MM.1S (cell line): ENCODE measurements around the gene SORCS2.

Experiments used
- DNase-seq: peaks from one replicate; pipeline ENCODE4 v3.0.0-alpha.2; 2015
- H2AFZ ChIP-seq: fragments of 300-600 bp; sonication (generic); 2 replicates; pipeline ENCODE4 v1.6.0; 2016; ENCODE audit warnings: antibody characterized with exemption, low read length
- H3F3A ChIP-seq: fragments of 300-600 bp; sonication (generic); 2 replicates; pipeline ENCODE4 v1.6.1; 2016; ENCODE audit warnings: mild to moderate bottlenecking, antibody characterized with exemption, low read length, moderate library complexity, mixed read lengths; ENCODE audit not compliant: insufficient read depth
- H3K27ac ChIP-seq: fragments of 300-600 bp; sonication (generic); 2 replicates; pipeline ENCODE4 v1.5.1; 2016; ENCODE audit warnings: mild to moderate bottlenecking, low read length
- H3K27me3 ChIP-seq: fragments of 300-600 bp; sonication (generic); replicated peaks from 2 replicates; pipeline ENCODE4 v1.6.0; 2016; ENCODE audit warnings: low read length; ENCODE audit not compliant: insufficient read depth
- H3K36me3 ChIP-seq: fragments of 300-600 bp; sonication (generic); replicated peaks from 2 replicates; pipeline ENCODE4 v1.6.1; 2016; ENCODE audit warnings: mild to moderate bottlenecking, low read length, mixed read lengths; ENCODE audit not compliant: insufficient read depth
- H3K4me1 ChIP-seq: fragments of 300-600 bp; sonication (generic); 2 replicates; pipeline ENCODE4 v1.6.1; 2016; ENCODE audit warnings: low read length, mixed read lengths
- H3K4me2 ChIP-seq: fragments of 300-600 bp; sonication (generic); 2 replicates; pipeline ENCODE4 v1.6.0; 2016; ENCODE audit warnings: low read depth, low read length
- H3K4me3 ChIP-seq: fragments of 300-600 bp; sonication (generic); 2 replicates; pipeline ENCODE4 v1.5.1; 2016; ENCODE audit warnings: low read length, mixed read lengths
- H3K79me2 ChIP-seq: fragments of 300-600 bp; sonication (generic); 2 replicates; pipeline ENCODE4 v1.6.1; 2016; ENCODE audit warnings: mixed run types, low read length, mixed read lengths
- H3K9ac ChIP-seq: fragments of 300-600 bp; sonication (generic); 2 replicates; pipeline ENCODE4 v1.6.1; 2016; ENCODE audit warnings: low read length, mixed read lengths
- H3K9me2 ChIP-seq: fragments of 300-600 bp; sonication (generic); replicated peaks from 2 replicates; pipeline ENCODE4 v1.6.1; 2016; ENCODE audit warnings: mild to moderate bottlenecking, low read length, mixed read lengths; ENCODE audit not compliant: insufficient read depth
- H3K9me3 ChIP-seq: fragments of 300-600 bp; sonication (generic); replicated peaks from 2 replicates; pipeline ENCODE4 v1.6.1; 2016; ENCODE audit warnings: mild to moderate bottlenecking, low read length, mixed read lengths; ENCODE audit not compliant: insufficient read depth
- H4K20me1 ChIP-seq: fragments of 300-600 bp; sonication (generic); 2 replicates; pipeline ENCODE4 v1.6.1; 2016; ENCODE audit warnings: mild to moderate bottlenecking, low read length, moderate library complexity, mixed read lengths; ENCODE audit not compliant: insufficient read depth
- EZH2 ChIP-seq: fragments of 300-600 bp; sonication (generic); optimal IDR thresholded peaks from 2 replicates; pipeline ENCODE3; 2017; ENCODE audit warnings: low read depth, mild to moderate bottlenecking, antibody characterized with exemption, low read length, mixed read lengths
- EZH2phosphoT487 ChIP-seq: fragments of 300-600 bp; sonication (generic); IDR thresholded peaks from 2 replicates; pipeline ENCODE4 v1.6.1; 2018; ENCODE audit warnings: antibody characterized with exemption, low read length
- TF ChIP-seq, protein P1 (sequence below): fragments of 300-600 bp; sonication (generic); IDR thresholded peaks from 2 replicates; pipeline ENCODE4 v1.5.1; 2016; ENCODE audit warnings: antibody characterized with exemption, low read length, mixed read lengths

SORCS2 gene

DNA sequence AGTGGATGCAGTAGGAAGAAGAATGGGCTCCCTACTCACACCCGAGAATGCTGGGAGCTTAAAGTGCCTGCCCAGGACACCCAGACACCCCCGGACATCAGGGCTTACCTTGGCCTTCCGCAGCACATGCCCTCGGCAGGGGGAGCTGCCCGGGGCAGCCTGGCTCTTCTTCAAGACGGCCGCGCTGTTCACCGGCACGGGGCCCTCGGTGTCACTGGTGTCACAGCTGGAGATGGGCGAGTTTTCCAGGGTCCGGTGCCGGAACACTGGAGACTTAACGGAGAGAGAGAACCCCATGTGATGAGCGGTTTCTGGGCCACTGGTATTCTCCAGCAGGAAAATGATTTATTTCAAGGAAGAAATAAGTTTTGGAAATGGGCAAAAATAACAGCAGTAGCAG, 576.4 kb downstream of the SORCS2 start:
- Histone ChIP-seq H3K9ac (no peak overlapping the region), H3F3A (no peaks in the 10 kb centered on the region), H3K27ac (no peak overlapping the region), H3K9me2 (no peaks in the 10 kb centered on the region), H3K79me2 (no peaks in the 10 kb centered on the region), H3K4me1 (no peaks in the 10 kb centered on the region), H3K9me3 (no peaks in the 10 kb centered on the region), H4K20me1 (no peaks in the 10 kb centered on the region), H3K4me3 (no peak overlapping the region), H2AFZ (no peak overlapping the region), H3K4me2 (no peak overlapping the region), H3K36me3 (no peaks in the 10 kb centered on the region), H3K27me3 (peaks cover 41% of the 10 kb centered on the region)
- DNase-seq: no peak
- no peak for TF ChIP-seq EZH2phosphoT487
- TF ChIP-seq, protein P1, sequence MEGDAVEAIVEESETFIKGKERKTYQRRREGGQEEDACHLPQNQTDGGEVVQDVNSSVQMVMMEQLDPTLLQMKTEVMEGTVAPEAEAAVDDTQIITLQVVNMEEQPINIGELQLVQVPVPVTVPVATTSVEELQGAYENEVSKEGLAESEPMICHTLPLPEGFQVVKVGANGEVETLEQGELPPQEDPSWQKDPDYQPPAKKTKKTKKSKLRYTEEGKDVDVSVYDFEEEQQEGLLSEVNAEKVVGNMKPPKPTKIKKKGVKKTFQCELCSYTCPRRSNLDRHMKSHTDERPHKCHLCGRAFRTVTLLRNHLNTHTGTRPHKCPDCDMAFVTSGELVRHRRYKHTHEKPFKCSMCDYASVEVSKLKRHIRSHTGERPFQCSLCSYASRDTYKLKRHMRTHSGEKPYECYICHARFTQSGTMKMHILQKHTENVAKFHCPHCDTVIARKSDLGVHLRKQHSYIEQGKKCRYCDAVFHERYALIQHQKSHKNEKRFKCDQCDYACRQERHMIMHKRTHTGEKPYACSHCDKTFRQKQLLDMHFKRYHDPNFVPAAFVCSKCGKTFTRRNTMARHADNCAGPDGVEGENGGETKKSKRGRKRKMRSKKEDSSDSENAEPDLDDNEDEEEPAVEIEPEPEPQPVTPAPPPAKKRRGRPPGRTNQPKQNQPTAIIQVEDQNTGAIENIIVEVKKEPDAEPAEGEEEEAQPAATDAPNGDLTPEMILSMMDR: no peak
- no peak for TF ChIP-seq EZH2

DNA sequence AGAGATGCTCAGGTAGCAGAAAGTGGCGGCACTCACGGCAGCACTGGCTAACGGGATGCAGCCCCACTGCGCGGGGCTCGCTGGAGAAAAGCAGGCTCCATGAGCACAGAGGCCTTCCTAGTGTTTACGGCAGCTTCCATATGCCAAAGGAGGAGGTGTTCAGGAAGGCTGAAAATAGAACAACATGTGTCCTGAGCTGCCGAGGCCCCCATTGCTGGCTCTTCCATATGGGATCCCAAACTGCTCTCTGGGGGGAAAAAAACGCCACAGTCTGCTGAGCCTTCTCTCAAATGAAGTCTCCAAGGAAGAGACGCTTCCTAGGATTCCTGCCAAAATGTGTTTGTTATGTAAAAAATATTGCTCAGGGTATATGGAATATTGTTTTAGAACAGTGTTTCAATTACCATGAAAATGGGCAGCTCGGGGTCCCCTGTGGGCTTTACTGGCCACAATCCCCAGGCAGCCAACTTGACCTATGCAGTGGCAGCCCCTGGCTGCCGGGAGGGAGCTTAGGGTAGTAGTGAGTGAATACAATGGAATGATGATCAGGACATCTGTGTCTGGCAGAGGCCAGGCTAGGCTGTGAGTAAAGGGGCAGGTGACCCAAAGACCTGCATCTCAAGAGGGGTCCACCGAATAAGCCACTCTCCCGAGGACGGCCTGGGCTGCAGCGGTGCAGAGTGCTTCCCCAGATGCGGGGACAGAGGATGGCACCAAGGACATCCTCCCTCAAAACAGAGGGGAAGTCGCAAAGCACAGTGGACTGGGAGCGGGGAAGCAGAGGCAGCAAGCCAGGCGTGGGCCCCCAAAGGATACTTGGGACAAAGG, 577.3 kb downstream of the SORCS2 start:
- no peak overlapping the region for H2AFZ ChIP-seq
- DNase-seq: no peak
- H3K9ac ChIP-seq: no peak overlapping the region
- no peak overlapping the region for H3K27ac ChIP-seq
- no peak overlapping the region for H3K4me2 ChIP-seq
- H3K9me2 ChIP-seq: no peaks in the 10 kb centered on the region
- H3K27me3 ChIP-seq: peaks cover 40% of the 10 kb centered on the region
- H3K4me3 ChIP-seq: no peak overlapping the region
- no peaks in the 10 kb centered on the region for H3K36me3 ChIP-seq
- TF ChIP-seq, protein P1: no peak
- TF ChIP-seq EZH2 (no peak), EZH2phosphoT487 (no peak)
- H3F3A ChIP-seq: no peaks in the 10 kb centered on the region
- no peaks in the 10 kb centered on the region for H3K9me3 ChIP-seq
- H3K4me1 ChIP-seq: no peaks in the 10 kb centered on the region
- H4K20me1 ChIP-seq: no peaks in the 10 kb centered on the region
- no peaks in the 10 kb centered on the region for H3K79me2 ChIP-seq

GRCh38 chr4:7770224-7771050, 578.1 kb downstream of the SORCS2 start:
- Histone ChIP-seq H3K9ac (no peak overlapping the region), H3K36me3 (no peaks in the 10 kb centered on the region), H3K27ac (no peak overlapping the region), H3F3A (no peaks in the 10 kb centered on the region), H4K20me1 (no peaks in the 10 kb centered on the region), H3K4me1 (no peaks in the 10 kb centered on the region), H3K9me3 (no peaks in the 10 kb centered on the region), H3K79me2 (no peaks in the 10 kb centered on the region), H2AFZ (no peak overlapping the region), H3K9me2 (no peaks in the 10 kb centered on the region), H3K4me3 (no peak overlapping the region), H3K27me3 (peaks cover 45% of the 10 kb centered on the region), H3K4me2 (no peak overlapping the region)
- DNase-seq: no peak
- TF ChIP-seq, protein P1: peak; percentile 35
- no peak for TF ChIP-seq EZH2phosphoT487
- no peak for TF ChIP-seq EZH2
